GM18868 (cell line): ENCODE data around the gene ZNF467.

Source experiments
- ATAC-seq: cut with Tn5 transposase; IDR thresholded peaks from one replicate; pipeline ENCODE4 v1.9.1; 2021; ENCODE audit warnings: mild to moderate bottlenecking, moderate library complexity; ENCODE audit not compliant: unreplicated experiment

ZNF467 gene

GRCh38 chr7:149773446-149774236 lies at the start of gene ZNF467:
ZNF467 (minus strand) TSS chr7:149773588; CDS start chr7:149771032, 2,556 bp downstream.
- ATAC-seq = no peak

- ATAC-seq = no peak
Measured at GRCh38 chr7:149822353-149822943, 49.1 kb upstream of the ZNF467 start.

- ATAC-seq = no peak
Measured at GRCh38 chr7:149821191-149822148, 48.1 kb upstream of the ZNF467 start.

GRCh38 chr7:149820622-149821190 lies 47.3 kb upstream of the ZNF467 start:
- ATAC-seq = no peak

GRCh38 chr7:149819961-149820340 lies 46.6 kb upstream of the ZNF467 start:
- no peak for ATAC-seq

- ATAC-seq = no peak
Measured at GRCh38 chr7:149819141-149819960, 46.0 kb upstream of the ZNF467 start.

- ATAC-seq = no peak
Measured at GRCh38 chr7:149818536-149818840, 45.1 kb upstream of the ZNF467 start.

- ATAC-seq = no peak
Measured at GRCh38 chr7:149817836-149818535, 44.6 kb upstream of the ZNF467 start.

- no peak for ATAC-seq
Measured at GRCh38 chr7:149817301-149817771, 43.9 kb upstream of the ZNF467 start.

GRCh38 chr7:149816794-149817193 lies 43.4 kb upstream of the ZNF467 start:
- ATAC-seq = no peak

GRCh38 chr7:149816267-149816751 lies 42.9 kb upstream of the ZNF467 start:
- ATAC-seq = no peak

GRCh38 chr7:149815661-149816266 lies 42.4 kb upstream of the ZNF467 start:
- ATAC-seq = no peak

- no peak for ATAC-seq
Measured at GRCh38 chr7:149815121-149815520, 41.7 kb upstream of the ZNF467 start.

GRCh38 chr7:149814494-149814893 lies 41.1 kb upstream of the ZNF467 start:
- no peak for ATAC-seq

- no peak for ATAC-seq
Measured at GRCh38 chr7:149813254-149814035, 40.1 kb upstream of the ZNF467 start.

- ATAC-seq = no peak
Measured at GRCh38 chr7:149811831-149812490, 38.6 kb upstream of the ZNF467 start.

GRCh38 chr7:149811221-149811620 lies 37.8 kb upstream of the ZNF467 start:
- ATAC-seq = no peak

GRCh38 chr7:149809215-149809614 lies 35.8 kb upstream of the ZNF467 start:
- ATAC-seq = no peak
